ENCODE data around the gene PUM2. TPM values are rescaled to one million over a fixed set of nuclear protein-coding genes. Genes with fewer than 3 reads are reported as not detected.

PUM2 gene
- total and polyA plus RNA-seq, 11 donors = 18.6 to 75.4 (median 58.5) TPM

GRCh38 chr2:20225294-20226151 is 125.1 kb downstream of the PUM2 start:
- DNase-seq = peak in 4 of 5 donors; percentile 31 to 63 (median 41)
- H3K36me3 ChIP-seq = no peaks in the 10 kb centered on the region
- H3K27me3 ChIP-seq = peaks cover 0 to 65% (median 12%) of the 10 kb centered on the region in 9 donors
- peak in 3 of 4 donors; percentile 78 to 87 (median 83) for ATAC-seq
- H3K4me1 ChIP-seq = peaks cover 0 to 29% (median 9%) of the 10 kb centered on the region in 12 donors
- H3K9me3 ChIP-seq = no peaks in the 10 kb centered on the region
- no peak overlapping the region for H3K27ac ChIP-seq
- peak overlapping the region; percentile 48 to 68 (median 56) for H3K4me3 ChIP-seq
- whole genome bisulfite sequencing, 4 donors = 12 to 17% (median 15%) methylated on average over 39 to 66 of the region's 66 CpGs
- TF ChIP-seq POLR2A (IDR thresholded peaks at IDR 0.05) (no peak), CTCF (IDR thresholded peaks at IDR 0.05) (peak; percentile 17 to 63 (median 40))
- intact Hi-C loops (cut with DNase I) = loop anchor here in 8 of 10 donors (5.0 to 10.0 kb wide), 3 partner anchors 91 to 121 kb away; no protein-coding TSS in a partner anchor

DNA sequence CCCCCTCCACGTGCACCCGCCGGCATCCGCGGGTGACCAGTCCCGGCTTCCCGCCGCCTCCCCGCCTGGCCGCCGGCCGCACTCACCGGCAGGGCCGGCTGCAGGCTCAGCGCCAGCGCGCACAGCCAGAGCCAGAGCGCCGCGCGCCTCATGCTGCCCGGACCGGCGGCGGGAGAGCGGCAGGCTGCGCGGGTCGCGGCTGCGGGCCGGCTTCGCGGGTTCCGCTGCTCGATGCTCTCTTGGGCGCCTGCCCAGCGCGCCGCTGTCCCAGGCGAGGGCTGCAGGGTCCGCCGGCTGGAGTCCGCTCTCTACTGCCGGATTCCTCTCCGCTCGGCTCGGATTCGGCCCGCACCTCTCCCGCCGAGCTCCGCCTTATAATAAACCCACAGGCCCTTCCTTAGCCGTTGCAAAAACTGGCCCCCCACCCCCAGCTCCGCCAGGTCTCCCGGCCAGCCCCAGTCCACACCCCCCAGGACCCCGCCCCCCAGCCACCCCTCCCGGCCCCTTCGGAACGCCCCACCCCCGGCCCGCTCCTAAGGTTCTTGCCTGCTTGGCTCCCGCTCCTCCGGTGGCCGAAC is 125.8 kb downstream of the PUM2 start, which contains the start of gene SDC1:
Gene SDC1, minus strand, starts transcription at position 415 of the 578 bp plus-strand sequence. Its CDS starts 263 bp downstream, at position 152.
- Histone ChIP-seq H3K27ac (peak within 1 kb of the TSS in 1 of 12 donors; percentile 9), H3K27me3 (peaks cover 0 to 65% (median 12%) of the 10 kb centered on the region in 9 donors), H3K4me1 (peaks cover 0 to 29% (median 9%) of the 10 kb centered on the region in 12 donors), H3K4me3 (peak within 1 kb of the TSS; percentile 48 to 68 (median 56)), H3K9me3 (no peaks in the 10 kb centered on the region), H3K36me3 (no peaks in the 10 kb centered on the region)
- ATAC-seq (peak in 3 of 4 donors; percentile 62 to 81 (median 64)), DNase-seq (peak in 4 of 5 donors; percentile 21 to 70 (median 48))
- intact Hi-C loops (cut with DNase I) = loop anchor here in 8 of 10 donors (5.0 to 10.0 kb wide), 3 partner anchors 90 to 120 kb away; no protein-coding TSS in a partner anchor
- WGBS, 4 donors = 0 to 1% (median 0%) methylated on average over 8 to 65 of the region's 65 CpGs
- TF ChIP-seq POLR2A (IDR thresholded peaks at IDR 0.05) = no peak
- TF ChIP-seq CTCF (IDR thresholded peaks at IDR 0.05) = no peak

- DNase-seq (peak in 1 of 5 donors; percentile 58), ATAC-seq (peak in 2 of 4 donors; percentile 9 to 27)
- H3K27me3 ChIP-seq = peaks cover 0 to 65% (median 12%) of the 10 kb centered on the region in 9 donors
- H3K9me3 ChIP-seq = no peaks in the 10 kb centered on the region
- WGBS, 4 donors = 0 to 1% (median 0%) methylated on average over 17 to 70 of the region's 70 CpGs; no CpG with 5 or more reads in 1 of the 4 donors
- TF ChIP-seq CTCF (IDR thresholded peaks at IDR 0.05) = no peak
- no peak for TF ChIP-seq POLR2A (IDR thresholded peaks at IDR 0.05)
- peak overlapping the region in 1 of 12 donors; percentile 9 for H3K27ac ChIP-seq
- intact Hi-C loops (cut with DNase I) = loop anchor here in 6 of 10 donors (10.0 kb wide), 2 partner anchors 89 to 119 kb away; no protein-coding TSS in a partner anchor
- H3K36me3 ChIP-seq = no peaks in the 10 kb centered on the region
- peaks cover 0 to 29% (median 9%) of the 10 kb centered on the region in 12 donors for H3K4me1 ChIP-seq
- H3K4me3 ChIP-seq = peak overlapping the region; percentile 48 to 68 (median 56)
Measured at GRCh38 chr2:20224164-20224715, 126.4 kb downstream of the PUM2 start.
